ENCODE results near the gene WDR81.
"Not testable (repeated sequence)": the region's sequence is repeated elsewhere in the genome, so short reads cannot be mapped to it uniquely, and the experiment has no call there.

Gene WDR81

GRCh38 chr17:1730326-1731193, 6.1 kb downstream of the WDR81 start:
- DNase-seq (ENCODE audit: low spot score) = no peak

- DNase-seq (ENCODE audit: low spot score) = no peak
These were observed 6.6 kb downstream of the WDR81 start for GRCh38 chr17:1731194-1731506.

- DNase-seq (ENCODE audit: low spot score) = no peak
These were observed 7.8 kb downstream of the WDR81 start for GRCh38 chr17:1732241-1732832.

GRCh38 chr17:1732833-1733321, 8.4 kb downstream of the WDR81 start:
- no peak for DNase-seq (ENCODE audit: low spot score)

GRCh38 chr17:1733759-1734158, 9.3 kb downstream of the WDR81 start:
- DNase-seq (ENCODE audit: low spot score) = no peak

- DNase-seq (ENCODE audit: low spot score) = no peak
These were observed 10.9 kb downstream of the WDR81 start for GRCh38 chr17:1735418-1735817.

- no peak for DNase-seq (ENCODE audit: low spot score)
These were observed 11.4 kb downstream of the WDR81 start for GRCh38 chr17:1735834-1736347.

GRCh38 chr17:1736348-1737281, 12.1 kb downstream of the WDR81 start:
- peak; percentile 90 for DNase-seq (ENCODE audit: low spot score)

GRCh38 chr17:1737531-1738291, 13.2 kb downstream of the WDR81 start:
- no peak for DNase-seq (ENCODE audit: low spot score)

- DNase-seq (ENCODE audit: low spot score) = not testable (repeated sequence)
These were observed 17.4 kb downstream of the WDR81 start for GRCh38 chr17:1741899-1742298.

GRCh38 chr17:1742371-1743087, 18.0 kb downstream of the WDR81 start, which contains the start of gene SERPINF2:
Gene SERPINF2, plus strand, starts transcription at chr17:1742871. Its CDS starts 2,125 bp downstream, at chr17:1744996.
- DNase-seq (ENCODE audit: low spot score) = no peak

- no peak for DNase-seq (ENCODE audit: low spot score)
These were observed 18.6 kb downstream of the WDR81 start for GRCh38 chr17:1743088-1743439.

GRCh38 chr17:1744551-1745512, 20.3 kb downstream of the WDR81 start:
- no peak for DNase-seq (ENCODE audit: low spot score)

GRCh38 chr17:1745513-1746020, 21.1 kb downstream of the WDR81 start:
- DNase-seq (ENCODE audit: low spot score) = no peak

GRCh38 chr17:1746975-1747543, 22.6 kb downstream of the WDR81 start:
- no peak for DNase-seq (ENCODE audit: low spot score)

GRCh38 chr17:1750628-1751027, 26.1 kb downstream of the WDR81 start:
- no peak for DNase-seq (ENCODE audit: low spot score)

GRCh38 chr17:1752425-1753262, 28.1 kb downstream of the WDR81 start:
- DNase-seq (ENCODE audit: low spot score) = no peak
